ENCODE measurements around the gene RXFP2. TPM values are rescaled to one million over a fixed set of nuclear protein-coding genes. Genes with fewer than 3 reads are reported as not detected.

Gene RXFP2
- total RNA-seq, 1 experiment from 2014 or later: not detected

DNA sequence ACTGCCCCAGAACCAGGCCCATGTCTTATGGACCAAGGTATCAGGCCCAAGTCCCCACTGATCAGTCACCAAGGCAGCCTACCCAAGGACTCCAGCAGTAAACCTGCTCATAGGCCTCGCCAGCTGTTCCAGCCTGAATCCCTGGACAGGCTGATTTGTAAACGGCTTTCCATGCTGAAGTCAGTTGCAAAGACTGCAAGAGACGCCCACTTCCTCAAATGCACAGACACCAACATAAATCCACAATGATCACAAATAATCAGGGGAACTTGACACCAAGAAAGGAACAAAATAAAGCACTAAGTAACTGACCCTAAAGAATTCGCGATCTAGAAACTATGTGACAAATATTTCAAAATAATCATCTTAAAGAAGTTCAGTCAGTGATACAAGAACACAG lies 75.2 kb downstream of the RXFP2 start:
- no peak overlapping the region for H3K27ac ChIP-seq (ENCODE audit: low read depth, low read length, poor library complexity, severe bottlenecking)
- POLR2A ChIA-PET (ENCODE audit: low non-redundant PET): no interaction called here
- H3K27me3 ChIP-seq (replicated peaks; ENCODE audit: insufficient read depth, low read depth, low read length, poor library complexity): no peaks in the 10 kb centered on the region
- TF ChIP-seq EZH2 (IDR thresholded peaks at IDR 0.05; ENCODE audit: borderline replicate concordance, low read depth, low read length, poor library complexity, severe bottlenecking): no peak
- TF ChIP-seq, protein P1, sequence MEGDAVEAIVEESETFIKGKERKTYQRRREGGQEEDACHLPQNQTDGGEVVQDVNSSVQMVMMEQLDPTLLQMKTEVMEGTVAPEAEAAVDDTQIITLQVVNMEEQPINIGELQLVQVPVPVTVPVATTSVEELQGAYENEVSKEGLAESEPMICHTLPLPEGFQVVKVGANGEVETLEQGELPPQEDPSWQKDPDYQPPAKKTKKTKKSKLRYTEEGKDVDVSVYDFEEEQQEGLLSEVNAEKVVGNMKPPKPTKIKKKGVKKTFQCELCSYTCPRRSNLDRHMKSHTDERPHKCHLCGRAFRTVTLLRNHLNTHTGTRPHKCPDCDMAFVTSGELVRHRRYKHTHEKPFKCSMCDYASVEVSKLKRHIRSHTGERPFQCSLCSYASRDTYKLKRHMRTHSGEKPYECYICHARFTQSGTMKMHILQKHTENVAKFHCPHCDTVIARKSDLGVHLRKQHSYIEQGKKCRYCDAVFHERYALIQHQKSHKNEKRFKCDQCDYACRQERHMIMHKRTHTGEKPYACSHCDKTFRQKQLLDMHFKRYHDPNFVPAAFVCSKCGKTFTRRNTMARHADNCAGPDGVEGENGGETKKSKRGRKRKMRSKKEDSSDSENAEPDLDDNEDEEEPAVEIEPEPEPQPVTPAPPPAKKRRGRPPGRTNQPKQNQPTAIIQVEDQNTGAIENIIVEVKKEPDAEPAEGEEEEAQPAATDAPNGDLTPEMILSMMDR (conservative IDR thresholded peaks at IDR 0.05; ENCODE audit: low read depth, low read length): no peak
- no peaks in the 10 kb centered on the region for H3K4me1 ChIP-seq (ENCODE audit: insufficient read depth, low read length, poor library complexity, severe bottlenecking)
- intact Hi-C loops (cut with micrococcal nuclease; ENCODE audit: unreplicated experiment): loop anchor here (10.0 kb wide), 1 partner anchor 60 kb away; no protein-coding TSS in a partner anchor
- H3K4me3 ChIP-seq (ENCODE audit: low read depth, low read length, poor library complexity, severe bottlenecking): no peak overlapping the region
- BruUV-seq (replicated peaks): no TSS peak
- no peaks in the 10 kb centered on the region for H3K36me3 ChIP-seq (ENCODE audit: insufficient read depth, low read length, poor library complexity, severe bottlenecking)
- DNase-seq (ENCODE audit: low spot score): no peak
- CTCF ChIA-PET: no interaction called here
- H3K9me3 ChIP-seq (ENCODE audit: low read depth, low read length, poor library complexity, severe bottlenecking): peaks cover 4% of the 10 kb centered on the region

DNA sequence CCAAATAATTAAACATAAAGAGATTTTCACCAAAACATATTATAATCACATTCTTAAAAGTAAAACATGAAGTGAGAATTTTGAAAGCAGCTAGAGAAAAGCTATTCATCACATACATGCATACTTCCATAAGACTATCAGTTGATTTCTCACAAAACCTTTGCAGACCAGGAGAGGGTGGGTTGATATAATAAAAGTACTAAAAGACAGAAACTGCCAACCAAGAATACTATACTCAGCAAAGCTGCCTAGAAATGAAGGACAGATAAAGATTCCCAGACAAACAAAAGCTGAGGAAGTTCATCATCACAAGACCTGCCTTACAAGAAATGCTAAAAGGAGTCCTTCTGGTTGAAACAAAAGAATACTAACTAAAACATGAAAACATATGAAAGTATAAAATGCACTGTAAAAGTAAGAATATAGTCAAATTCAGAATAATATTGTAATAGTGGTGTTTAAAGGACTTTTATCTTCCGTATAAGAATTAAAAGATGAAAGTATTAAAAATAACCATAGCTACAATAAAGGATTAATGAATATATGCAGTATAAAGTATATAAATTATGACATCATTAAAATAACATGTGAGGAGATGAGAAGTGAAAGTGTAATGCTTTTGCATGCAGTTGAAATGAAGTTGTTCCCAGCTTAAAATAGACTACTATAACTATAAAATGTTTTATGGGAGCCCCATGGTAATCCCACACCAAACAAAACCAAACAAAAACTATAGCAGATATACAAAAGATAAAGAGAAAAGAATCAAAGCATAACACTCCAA lies 76.2 kb downstream of the RXFP2 start:
- Histone ChIP-seq H3K27ac (ENCODE audit: low read depth, low read length, poor library complexity, severe bottlenecking) (no peak overlapping the region), H3K27me3 (replicated peaks; ENCODE audit: insufficient read depth, low read depth, low read length, poor library complexity) (no peaks in the 10 kb centered on the region), H3K4me3 (ENCODE audit: low read depth, low read length, poor library complexity, severe bottlenecking) (no peak overlapping the region), H3K9me3 (ENCODE audit: low read depth, low read length, poor library complexity, severe bottlenecking) (peaks cover 4% of the 10 kb centered on the region), H3K36me3 (ENCODE audit: insufficient read depth, low read length, poor library complexity, severe bottlenecking) (no peaks in the 10 kb centered on the region), H3K4me1 (ENCODE audit: insufficient read depth, low read length, poor library complexity, severe bottlenecking) (no peaks in the 10 kb centered on the region)
- ChIA-PET POLR2A (ENCODE audit: low non-redundant PET) (no interaction called here), CTCF (no interaction called here)
- TF ChIP-seq, protein P1 (conservative IDR thresholded peaks at IDR 0.05; ENCODE audit: low read depth, low read length): no peak
- TF ChIP-seq EZH2 (IDR thresholded peaks at IDR 0.05; ENCODE audit: borderline replicate concordance, low read depth, low read length, poor library complexity, severe bottlenecking): no peak
- DNase-seq (ENCODE audit: low spot score): no peak
- BruUV-seq (replicated peaks): no TSS peak
- intact Hi-C loops (cut with micrococcal nuclease; ENCODE audit: unreplicated experiment): loop anchor here (10.0 kb wide), 1 partner anchor 59 kb away; no protein-coding TSS in a partner anchor

DNA sequence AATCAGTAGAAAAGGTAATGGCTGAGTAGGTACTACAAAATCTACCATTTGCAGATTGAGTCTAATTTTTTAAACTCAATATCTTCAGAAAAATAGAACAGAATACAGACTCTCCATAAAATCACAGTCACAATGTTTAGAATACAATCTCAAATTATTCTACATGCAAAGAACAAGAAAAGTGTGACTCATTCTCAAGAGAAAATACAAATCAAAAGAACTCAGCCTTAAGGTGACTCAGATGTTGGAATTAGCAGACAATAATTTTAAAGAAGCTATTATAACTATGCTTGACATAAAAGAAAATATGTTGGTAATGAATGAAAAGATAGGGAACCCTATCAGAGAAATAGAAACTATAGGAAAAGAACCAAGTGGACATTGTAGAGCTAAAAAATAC lies 78.9 kb downstream of the RXFP2 start:
- intact Hi-C loops (cut with micrococcal nuclease; ENCODE audit: unreplicated experiment): loop anchor here (10.0 kb wide), 1 partner anchor 57 kb away; no protein-coding TSS in a partner anchor
- Histone ChIP-seq H3K9me3 (ENCODE audit: low read depth, low read length, poor library complexity, severe bottlenecking) (peaks cover 4% of the 10 kb centered on the region), H3K36me3 (ENCODE audit: insufficient read depth, low read length, poor library complexity, severe bottlenecking) (no peaks in the 10 kb centered on the region), H3K4me3 (ENCODE audit: low read depth, low read length, poor library complexity, severe bottlenecking) (no peak overlapping the region), H3K27ac (ENCODE audit: low read depth, low read length, poor library complexity, severe bottlenecking) (no peak overlapping the region), H3K4me1 (ENCODE audit: insufficient read depth, low read length, poor library complexity, severe bottlenecking) (no peaks in the 10 kb centered on the region), H3K27me3 (replicated peaks; ENCODE audit: insufficient read depth, low read depth, low read length, poor library complexity) (no peaks in the 10 kb centered on the region)
- TF ChIP-seq EZH2 (IDR thresholded peaks at IDR 0.05; ENCODE audit: borderline replicate concordance, low read depth, low read length, poor library complexity, severe bottlenecking): no peak
- TF ChIP-seq, protein P1 (conservative IDR thresholded peaks at IDR 0.05; ENCODE audit: low read depth, low read length): no peak
- ChIA-PET CTCF (no interaction called here), POLR2A (ENCODE audit: low non-redundant PET) (no interaction called here)
- no peak for DNase-seq (ENCODE audit: low spot score)
- no TSS peak for BruUV-seq (replicated peaks)
